ENCODE data around the gene PPP1R3F.

PPP1R3F gene

GRCh38 chrX:49309401-49309981, 39.9 kb downstream of the PPP1R3F start:
- no peaks in the 10 kb centered on the region for H3K9me2 ChIP-seq (replicated peaks; ENCODE audit: insufficient read depth, low read length)
- no peak overlapping the region for H3K27ac ChIP-seq (ENCODE audit: low read depth, low read length)
- no peaks in the 10 kb centered on the region for H3K36me3 ChIP-seq (ENCODE audit: low read length)
- H3K4me2 ChIP-seq (ENCODE audit: low read depth, low read length, poor library complexity, severe bottlenecking) = peak overlapping the region; percentile 48
- H3K27me3 ChIP-seq (ENCODE audit: low read length) = no peaks in the 10 kb centered on the region
- peak overlapping the region; percentile 64 for H2AFZ ChIP-seq (ENCODE audit: low read depth, low read length, severe bottlenecking)
- TF ChIP-seq, protein P1, sequence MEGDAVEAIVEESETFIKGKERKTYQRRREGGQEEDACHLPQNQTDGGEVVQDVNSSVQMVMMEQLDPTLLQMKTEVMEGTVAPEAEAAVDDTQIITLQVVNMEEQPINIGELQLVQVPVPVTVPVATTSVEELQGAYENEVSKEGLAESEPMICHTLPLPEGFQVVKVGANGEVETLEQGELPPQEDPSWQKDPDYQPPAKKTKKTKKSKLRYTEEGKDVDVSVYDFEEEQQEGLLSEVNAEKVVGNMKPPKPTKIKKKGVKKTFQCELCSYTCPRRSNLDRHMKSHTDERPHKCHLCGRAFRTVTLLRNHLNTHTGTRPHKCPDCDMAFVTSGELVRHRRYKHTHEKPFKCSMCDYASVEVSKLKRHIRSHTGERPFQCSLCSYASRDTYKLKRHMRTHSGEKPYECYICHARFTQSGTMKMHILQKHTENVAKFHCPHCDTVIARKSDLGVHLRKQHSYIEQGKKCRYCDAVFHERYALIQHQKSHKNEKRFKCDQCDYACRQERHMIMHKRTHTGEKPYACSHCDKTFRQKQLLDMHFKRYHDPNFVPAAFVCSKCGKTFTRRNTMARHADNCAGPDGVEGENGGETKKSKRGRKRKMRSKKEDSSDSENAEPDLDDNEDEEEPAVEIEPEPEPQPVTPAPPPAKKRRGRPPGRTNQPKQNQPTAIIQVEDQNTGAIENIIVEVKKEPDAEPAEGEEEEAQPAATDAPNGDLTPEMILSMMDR (IDR thresholded peaks at IDR 0.05; ENCODE audit: insufficient read depth, low read length, poor library complexity, severe bottlenecking) = no peak
- no peak for TF ChIP-seq EZH2phosphoT487 (conservative IDR thresholded peaks at IDR 0.05; ENCODE audit: low read length)
- no peaks in the 10 kb centered on the region for H3K79me2 ChIP-seq (ENCODE audit: insufficient read depth, low read length)
- peak overlapping the region; percentile 14 for H3K4me3 ChIP-seq (ENCODE audit: insufficient read depth, low read length, poor library complexity, severe bottlenecking)
- 0 out of 2 replicates have a peak overlapping the region, but pooled peaks have one; percentile 18 for H3K9ac ChIP-seq (ENCODE audit: low read length)
- H3F3A ChIP-seq (ENCODE audit: insufficient read depth) = no peaks in the 10 kb centered on the region
- H3K9me3 ChIP-seq (ENCODE audit: insufficient read depth, low read length) = no peaks in the 10 kb centered on the region
- no peaks in the 10 kb centered on the region for H4K20me1 ChIP-seq (ENCODE audit: low read depth, low read length)

DNA sequence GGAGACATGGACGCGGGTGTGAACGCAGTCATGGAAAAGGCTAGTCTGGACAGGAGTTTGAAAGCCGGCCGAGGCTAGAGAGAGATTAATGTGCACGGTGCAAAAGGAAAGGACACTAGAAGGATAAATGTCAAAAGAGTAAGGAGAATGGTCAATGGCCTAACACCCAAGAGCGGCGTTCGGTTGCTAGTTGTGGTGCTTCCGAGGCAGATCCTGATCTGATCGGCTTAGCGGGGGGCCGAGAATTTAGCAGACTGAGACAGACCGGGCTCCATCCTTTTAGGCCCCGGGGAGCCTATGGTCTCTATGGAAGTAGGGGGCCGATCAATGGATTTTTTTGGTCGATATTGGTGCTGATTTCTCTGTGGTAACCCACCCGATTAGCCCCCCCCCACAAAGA, 40.8 kb downstream of the PPP1R3F start:
- H3K9me2 ChIP-seq (replicated peaks; ENCODE audit: insufficient read depth, low read length) = no peaks in the 10 kb centered on the region
- TF ChIP-seq EZH2phosphoT487 (conservative IDR thresholded peaks at IDR 0.05; ENCODE audit: low read length) = no peak
- TF ChIP-seq, protein P1 (IDR thresholded peaks at IDR 0.05; ENCODE audit: insufficient read depth, low read length, poor library complexity, severe bottlenecking) = no peak
- no peak overlapping the region for H3K27ac ChIP-seq (ENCODE audit: low read depth, low read length)
- no peaks in the 10 kb centered on the region for H3K79me2 ChIP-seq (ENCODE audit: insufficient read depth, low read length)
- H3K9ac ChIP-seq (ENCODE audit: low read length) = no peak overlapping the region
- no peaks in the 10 kb centered on the region for H3K9me3 ChIP-seq (ENCODE audit: insufficient read depth, low read length)
- no peak overlapping the region for H2AFZ ChIP-seq (ENCODE audit: low read depth, low read length, severe bottlenecking)
- no peak overlapping the region for H3K4me2 ChIP-seq (ENCODE audit: low read depth, low read length, poor library complexity, severe bottlenecking)
- no peaks in the 10 kb centered on the region for H4K20me1 ChIP-seq (ENCODE audit: low read depth, low read length)
- no peak overlapping the region for H3K4me3 ChIP-seq (ENCODE audit: insufficient read depth, low read length, poor library complexity, severe bottlenecking)
- no peaks in the 10 kb centered on the region for H3K36me3 ChIP-seq (ENCODE audit: low read length)
- H3F3A ChIP-seq (ENCODE audit: insufficient read depth) = no peaks in the 10 kb centered on the region
- H3K27me3 ChIP-seq (ENCODE audit: low read length) = no peaks in the 10 kb centered on the region

DNA sequence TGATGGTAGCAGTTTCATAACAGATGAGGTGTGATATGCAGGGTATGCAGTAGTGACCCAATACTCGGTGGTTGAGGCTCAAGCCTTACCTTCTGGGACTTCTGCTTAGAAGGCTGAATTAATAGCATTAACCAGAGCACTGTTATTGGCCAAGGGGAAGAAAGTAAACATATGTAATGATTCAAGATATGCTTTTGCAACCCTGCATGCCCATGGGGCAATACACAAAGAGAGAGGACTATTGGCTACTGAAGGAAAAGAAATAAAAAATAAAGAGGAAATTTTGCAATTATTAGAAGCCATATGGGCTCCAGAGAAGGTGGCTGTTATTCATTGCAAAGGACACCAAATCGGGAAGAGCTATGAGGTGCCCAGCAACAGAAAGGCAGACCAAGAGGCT, 42.6 kb downstream of the PPP1R3F start:
- TF ChIP-seq, protein P1 (IDR thresholded peaks at IDR 0.05; ENCODE audit: insufficient read depth, low read length, poor library complexity, severe bottlenecking) = no peak
- TF ChIP-seq EZH2phosphoT487 (conservative IDR thresholded peaks at IDR 0.05; ENCODE audit: low read length) = no peak
- Histone ChIP-seq H4K20me1 (ENCODE audit: low read depth, low read length) (no peaks in the 10 kb centered on the region), H3K27ac (ENCODE audit: low read depth, low read length) (no peak overlapping the region), H3K4me3 (ENCODE audit: insufficient read depth, low read length, poor library complexity, severe bottlenecking) (no peak overlapping the region), H3K4me2 (ENCODE audit: low read depth, low read length, poor library complexity, severe bottlenecking) (no peak overlapping the region), H3K9me3 (ENCODE audit: insufficient read depth, low read length) (no peaks in the 10 kb centered on the region), H3K9ac (ENCODE audit: low read length) (no peak overlapping the region), H3K79me2 (ENCODE audit: insufficient read depth, low read length) (no peaks in the 10 kb centered on the region), H3K36me3 (ENCODE audit: low read length) (no peaks in the 10 kb centered on the region), H2AFZ (ENCODE audit: low read depth, low read length, severe bottlenecking) (no peak overlapping the region), H3K9me2 (replicated peaks; ENCODE audit: insufficient read depth, low read length) (no peaks in the 10 kb centered on the region), H3F3A (ENCODE audit: insufficient read depth) (no peaks in the 10 kb centered on the region), H3K27me3 (ENCODE audit: low read length) (no peaks in the 10 kb centered on the region)

Measured in SU-DHL-6 (cell line).